Upper lobe of right lung (tissue), 1 donor: ENCODE data around the gene RYR1. TPM values are rescaled to one million over a fixed set of nuclear protein-coding genes. Genes with fewer than 3 reads are reported as not detected.
"Not testable (repeated sequence)": the region's sequence is repeated elsewhere in the genome, so short reads cannot be mapped to it uniquely, and the experiment has no call there.

ENCODE experiments used
- ATAC-seq: fragments of 200-7000 bp; cut with Tn5 transposase; one replicate; pipeline ENCODE4 v1.9.1; 2020; ENCODE audit warnings: mild to moderate bottlenecking, moderate library complexity
- DNase-seq: peaks from one replicate; pipeline ENCODE4 v3.0.0-alpha.2; 2020
- H3K27ac ChIP-seq: fragments of 200-600 bp; one replicate; pipeline ENCODE4 v1.8.0; 2022
- H3K27me3 ChIP-seq: fragments of 200-600 bp; one replicate; pipeline ENCODE4 v1.8.0; 2022; ENCODE audit warnings: mild to moderate bottlenecking
- H3K36me3 ChIP-seq: fragments of 200-600 bp; one replicate; pipeline ENCODE4 v1.8.0; 2022
- H3K4me1 ChIP-seq: fragments of 200-600 bp; one replicate; pipeline ENCODE4 v1.8.0; 2022
- H3K4me3 ChIP-seq: fragments of 200-600 bp; one replicate; pipeline ENCODE4 v1.8.0; 2022; ENCODE audit warnings: mild to moderate bottlenecking
- H3K9me3 ChIP-seq: fragments of 200-600 bp; one replicate; pipeline ENCODE4 v1.8.0; 2022
- intact Hi-C: fragments of 100-400 bp; cut with DNase I; formaldehyde crosslinking; loops from one replicate; pipeline ENCODE4 v1.11.0; 2022
- total RNA-seq: library from RNA; stranded (reverse); fragmentation: NEBNext Ultra II Directional; extraction: Animal tissue kit (Norgen Biotek cat#: 25700); gene quantifications from one replicate; pipeline ENCODE4 v1.2.1, GENCODE V29; 2021
- TF ChIP-seq, protein P1 (sequence below): fragments of 200-600 bp; IDR thresholded peaks from one replicate; pipeline ENCODE4 v1.8.0; 2022; ENCODE audit warnings: antibody characterized with exemption
- donor health status: DM: no; HTN: yes; CAD: no; lungs with severe emphysema.

RYR1 gene
- total RNA-seq, 1 donor from 2014 or later, result 6.5 TPM

DNA sequence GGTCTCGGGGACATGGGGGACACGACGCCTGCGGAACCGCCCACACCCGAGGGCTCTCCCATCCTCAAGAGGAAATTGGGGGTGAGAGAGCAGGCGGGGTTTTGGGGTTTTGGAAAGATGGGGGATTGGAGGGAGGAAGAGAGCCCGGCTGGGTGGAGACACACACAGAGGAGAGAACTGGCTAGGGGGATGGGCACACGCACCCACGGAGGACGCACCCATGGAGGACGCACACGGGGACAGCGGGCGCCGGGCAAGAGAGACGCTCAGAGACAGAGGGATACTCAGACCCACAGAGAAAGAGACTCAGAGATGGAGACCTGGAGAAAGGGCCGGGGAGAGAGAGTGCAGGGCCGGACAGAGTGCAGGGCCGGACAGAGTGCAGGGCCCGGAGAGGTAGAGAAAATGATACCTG, 132.2 kb downstream of the RYR1 start:
- H3K4me1 ChIP-seq, result no peaks in the 10 kb centered on the region
- H3K36me3 ChIP-seq, result no peaks in the 10 kb centered on the region
- TF ChIP-seq, protein P1, sequence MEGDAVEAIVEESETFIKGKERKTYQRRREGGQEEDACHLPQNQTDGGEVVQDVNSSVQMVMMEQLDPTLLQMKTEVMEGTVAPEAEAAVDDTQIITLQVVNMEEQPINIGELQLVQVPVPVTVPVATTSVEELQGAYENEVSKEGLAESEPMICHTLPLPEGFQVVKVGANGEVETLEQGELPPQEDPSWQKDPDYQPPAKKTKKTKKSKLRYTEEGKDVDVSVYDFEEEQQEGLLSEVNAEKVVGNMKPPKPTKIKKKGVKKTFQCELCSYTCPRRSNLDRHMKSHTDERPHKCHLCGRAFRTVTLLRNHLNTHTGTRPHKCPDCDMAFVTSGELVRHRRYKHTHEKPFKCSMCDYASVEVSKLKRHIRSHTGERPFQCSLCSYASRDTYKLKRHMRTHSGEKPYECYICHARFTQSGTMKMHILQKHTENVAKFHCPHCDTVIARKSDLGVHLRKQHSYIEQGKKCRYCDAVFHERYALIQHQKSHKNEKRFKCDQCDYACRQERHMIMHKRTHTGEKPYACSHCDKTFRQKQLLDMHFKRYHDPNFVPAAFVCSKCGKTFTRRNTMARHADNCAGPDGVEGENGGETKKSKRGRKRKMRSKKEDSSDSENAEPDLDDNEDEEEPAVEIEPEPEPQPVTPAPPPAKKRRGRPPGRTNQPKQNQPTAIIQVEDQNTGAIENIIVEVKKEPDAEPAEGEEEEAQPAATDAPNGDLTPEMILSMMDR, result no peak
- peak overlapping the region; percentile 36 for H3K4me3 ChIP-seq
- ATAC-seq, result no peak
- intact Hi-C loops, result no loop called here
- H3K27me3 ChIP-seq, result peaks cover 5% of the 10 kb centered on the region
- no peaks in the 10 kb centered on the region for H3K9me3 ChIP-seq
- no peak for DNase-seq
- H3K27ac ChIP-seq, result no peak overlapping the region

DNA sequence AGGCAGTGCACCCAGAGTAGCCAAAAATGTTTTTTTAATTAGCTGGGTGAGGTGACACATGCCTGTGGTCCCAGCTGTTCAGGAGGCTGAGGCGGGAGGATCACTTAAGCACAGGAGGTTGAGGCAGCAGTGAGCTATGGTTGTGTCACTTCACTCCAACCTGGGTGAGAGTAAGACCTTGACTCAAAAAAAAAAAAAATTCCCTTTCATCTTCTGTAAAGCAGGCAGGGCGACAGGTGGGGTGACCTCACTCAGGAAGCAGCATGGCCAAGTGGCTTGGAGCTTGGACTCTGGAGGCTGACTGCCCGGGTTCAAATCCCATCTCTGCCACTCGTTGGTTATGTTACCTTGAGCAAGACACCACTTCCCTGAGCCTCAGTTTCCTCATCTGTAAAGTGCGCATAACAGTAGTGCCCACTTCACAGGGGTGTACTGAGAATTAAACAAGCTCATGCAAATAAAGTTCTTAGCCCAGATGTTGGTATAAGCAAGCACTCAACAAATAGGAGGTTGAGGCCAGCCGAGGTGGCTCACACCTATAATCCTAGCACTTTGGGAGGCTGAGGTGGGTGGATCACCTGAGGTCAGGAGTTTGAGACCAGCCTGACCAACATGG, 136.0 kb downstream of the RYR1 start:
- ATAC-seq (no peak), DNase-seq (no peak)
- no peak overlapping the region for H3K27ac ChIP-seq
- no peak overlapping the region for H3K4me3 ChIP-seq
- H3K4me1 ChIP-seq, result no peaks in the 10 kb centered on the region
- H3K27me3 ChIP-seq, result peaks cover 4% of the 10 kb centered on the region
- no peaks in the 10 kb centered on the region for H3K36me3 ChIP-seq
- no peaks in the 10 kb centered on the region for H3K9me3 ChIP-seq
- TF ChIP-seq, protein P1, result no peak
- intact Hi-C loops, result no loop called here

DNA sequence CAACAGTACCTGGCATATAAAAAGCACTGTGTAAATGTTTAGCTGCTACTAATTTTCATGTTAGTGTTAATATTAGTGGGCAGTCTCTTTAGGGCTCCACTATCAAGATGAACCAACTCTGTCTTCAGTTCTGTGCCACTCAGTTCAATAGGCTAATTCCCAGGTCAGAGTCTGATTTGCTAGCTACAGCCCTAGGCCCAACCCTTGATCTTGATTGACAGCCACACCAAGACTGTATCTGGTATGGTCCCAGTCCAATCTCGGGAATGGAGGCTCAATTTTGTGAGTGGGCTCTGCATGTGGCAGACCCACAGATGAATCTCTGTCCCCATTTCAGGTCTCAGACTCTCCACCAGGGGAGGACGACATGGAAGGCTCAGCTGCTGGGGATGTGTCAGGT, 138.2 kb downstream of the RYR1 start:
- Histone ChIP-seq H3K9me3 (no peaks in the 10 kb centered on the region), H3K4me1 (no peaks in the 10 kb centered on the region), H3K27me3 (no peaks in the 10 kb centered on the region), H3K4me3 (no peak overlapping the region), H3K27ac (no peak overlapping the region), H3K36me3 (no peaks in the 10 kb centered on the region)
- DNase-seq, result no peak
- intact Hi-C loops, result no loop called here
- ATAC-seq, result no peak
- TF ChIP-seq, protein P1, result no peak

DNA sequence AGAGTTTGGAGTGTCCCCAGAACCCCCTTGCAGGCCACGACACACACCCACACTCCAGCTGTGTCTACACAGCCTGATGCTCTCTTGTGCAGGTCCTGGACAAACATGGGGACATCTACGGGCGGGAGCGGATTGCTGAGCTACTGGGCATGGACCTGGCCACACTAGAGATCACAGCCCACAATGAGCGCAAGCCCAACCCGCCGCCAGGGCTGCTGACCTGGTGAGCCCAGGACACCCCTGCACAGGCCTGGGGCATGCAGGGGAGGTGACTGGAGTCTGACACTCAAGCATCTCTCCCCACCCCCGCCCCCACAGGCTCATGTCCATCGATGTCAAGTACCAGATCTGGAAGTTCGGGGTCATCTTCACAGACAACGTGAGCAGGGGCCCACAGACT, 144.3 kb downstream of the RYR1 start:
- TF ChIP-seq, protein P1, result no peak
- Histone ChIP-seq H3K27ac (no peak overlapping the region), H3K36me3 (no peaks in the 10 kb centered on the region), H3K27me3 (no peaks in the 10 kb centered on the region), H3K4me1 (no peaks in the 10 kb centered on the region), H3K4me3 (no peak overlapping the region), H3K9me3 (no peaks in the 10 kb centered on the region)
- ATAC-seq (no peak), DNase-seq (no peak)
- intact Hi-C loops, result no loop called here

DNA sequence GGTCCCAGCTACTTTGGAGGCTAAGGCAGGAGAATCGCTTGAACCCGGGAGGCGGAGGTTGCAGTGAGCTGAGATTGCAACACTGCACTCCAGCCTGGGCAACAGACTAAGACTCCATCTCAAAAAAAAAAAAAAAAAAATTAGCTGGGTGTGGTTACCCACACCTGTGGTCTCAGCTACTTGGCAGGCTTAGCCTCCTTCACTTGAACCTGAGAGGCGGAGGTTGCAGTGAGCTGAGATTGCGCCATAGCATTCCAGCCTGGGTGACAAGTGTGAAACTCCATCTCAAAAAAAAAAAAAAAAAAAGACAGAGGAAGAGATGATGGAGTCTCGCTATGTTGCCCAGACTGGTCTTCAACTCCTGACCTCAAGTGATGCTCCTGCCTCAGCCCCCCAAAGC, 145.8 kb downstream of the RYR1 start:
- H3K27ac ChIP-seq, H3K4me3 ChIP-seq, H3K9me3 ChIP-seq, H3K27me3 ChIP-seq, H3K36me3 ChIP-seq, H3K4me1 ChIP-seq, intact Hi-C loops: not testable (repeated sequence)
- ATAC-seq (peak; percentile 80), DNase-seq (peak; percentile 79)

DNA sequence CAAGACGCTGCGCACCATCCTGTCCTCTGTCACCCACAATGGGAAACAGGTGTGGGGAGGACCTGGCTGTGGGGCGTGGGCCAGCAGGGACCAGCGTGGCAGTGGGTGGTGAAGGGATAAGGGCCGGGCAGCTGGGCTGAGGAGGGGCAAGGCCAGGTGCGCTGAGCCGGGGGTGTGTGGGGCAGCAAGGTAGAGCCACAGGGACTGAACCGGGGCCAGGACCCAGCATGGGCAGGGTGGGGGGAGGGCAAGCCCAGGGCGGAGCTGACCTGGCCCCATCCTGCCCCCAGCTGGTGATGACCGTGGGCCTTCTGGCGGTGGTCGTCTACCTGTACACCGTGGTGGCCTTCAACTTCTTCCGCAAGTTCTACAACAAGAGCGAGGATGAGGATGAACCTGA, 146.6 kb downstream of the RYR1 start:
- intact Hi-C loops, result no loop called here
- Histone ChIP-seq H3K4me1 (no peaks in the 10 kb centered on the region), H3K27ac (no peak overlapping the region), H3K36me3 (no peaks in the 10 kb centered on the region), H3K9me3 (no peaks in the 10 kb centered on the region), H3K27me3 (no peaks in the 10 kb centered on the region), H3K4me3 (no peak overlapping the region)
- ATAC-seq (peak; percentile 19), DNase-seq (no peak)
- TF ChIP-seq, protein P1, result no peak
